Endothelial cell of umbilical vein (primary cell): ENCODE data around the gene KDSR. TPM values are rescaled to one million over a fixed set of nuclear protein-coding genes. Genes with fewer than 3 reads are reported as not detected.

ENCODE experiments used
- BruUV-seq: library from RNA; stranded (reverse); fragments of 400-500 nt; replicated peaks from 2 replicates; lab custom pipeline; 2021; lab: Mats Ljungman, UMichigan
- CTCF ChIA-PET: fragments of 300-600, 350-600 bp; sonication (Branson Sonifier 250); formaldehyde crosslinking; loops from one replicate; lab custom pipeline; 2021; ENCODE audit warnings: antibody characterized with exemption, inconsistent platforms; lab: Charles Lee
- POLR2A ChIA-PET: fragments of 300-600, 350-600 bp; sonication (Branson Sonifier 250); formaldehyde crosslinking; loops from one replicate; lab custom pipeline; 2021; ENCODE audit warnings: antibody characterized with exemption, inconsistent platforms; lab: Charles Lee
- DNase-seq: peaks from one replicate; pipeline ENCODE4 v3.0.0-alpha.2; 2011; ENCODE audit warnings: low read depth, low spot score
- FAIRE-seq: peaks from 2 replicates; lab custom pipeline; 2011; peaks lifted over from hg19 to GRCh38; lab: Jason Lieb, UNC
- H2AFZ ChIP-seq: 2 replicates; pipeline ENCODE4 v1.6.0; 2012; ENCODE audit warnings: low read depth, low read length, control low read depth, inconsistent platforms
- H3K27ac ChIP-seq: 2 replicates; pipeline ENCODE4 v1.5.1; 2011; ENCODE audit warnings: low read depth, mild to moderate bottlenecking, control low read depth, low read length, moderate library complexity; ENCODE audit not compliant: insufficient read depth
- H3K27me3 ChIP-seq, 2 experiments: 2 replicates each; pipeline versions ENCODE4 v1.6.0 to v1.6.1; 2011; ENCODE audit warnings: low read length in 2 of 2, mixed read lengths in 1 of 2; ENCODE audit not compliant: control insufficient read depth in 2 of 2, insufficient read depth in 2 of 2
- H3K36me3 ChIP-seq, 2 experiments: 2 replicates in 1 of 2; 3 replicates in 1 of 2; pipeline ENCODE4 v1.5.1; 2011; ENCODE audit warnings: low read length in 2 of 2, mild to moderate bottlenecking in 1 of 2, moderate library complexity in 1 of 2; ENCODE audit not compliant: control insufficient read depth in 2 of 2, insufficient read depth in 2 of 2; ENCODE audit errors: extremely low read depth in 1 of 2
- H3K4me1 ChIP-seq: 3 replicates; pipeline ENCODE4 v1.5.1; 2011; ENCODE audit warnings: mild to moderate bottlenecking, low read length; ENCODE audit not compliant: control insufficient read depth, insufficient read depth; ENCODE audit errors: extremely low read depth
- H3K4me2 ChIP-seq: 2 replicates; pipeline ENCODE4 v1.6.1; 2011; ENCODE audit warnings: low read length, control low read depth, mixed read lengths; ENCODE audit not compliant: insufficient read depth
- H3K4me3 ChIP-seq, 3 experiments: fragments of 200-600 bp in 1 of 3; sonication (generic), shearing (Covaris generic) in 1 of 3; replicated peaks in 1 of 3; 2 replicates each; pipeline ENCODE4 v1.5.1; 2011 to 2016; ENCODE audit warnings: control low read depth in 3 of 3, low read length in 3 of 3, mild to moderate bottlenecking in 2 of 3, inconsistent platforms in 1 of 3, low read depth in 1 of 3, moderate library complexity in 1 of 3; ENCODE audit not compliant: insufficient read depth in 1 of 3
- H3K79me2 ChIP-seq: 2 replicates; pipeline ENCODE4 v1.6.0; 2012; ENCODE audit warnings: low read length, inconsistent platforms; ENCODE audit not compliant: control insufficient read depth, insufficient read depth
- H3K9ac ChIP-seq: replicated peaks from 2 replicates; pipeline ENCODE3; 2011; ENCODE audit warnings: low read length, control low read depth; ENCODE audit not compliant: insufficient read depth; ENCODE audit errors: extremely low read depth
- H3K9me1 ChIP-seq: replicated peaks from 3 replicates; pipeline ENCODE4 v1.6.0; 2011; ENCODE audit warnings: mild to moderate bottlenecking, low read length; ENCODE audit not compliant: control insufficient read depth, insufficient read depth; ENCODE audit errors: extremely low read depth
- H3K9me3 ChIP-seq: replicated peaks from 2 replicates; pipeline ENCODE4 v1.5.1; 2012; ENCODE audit warnings: low read length, inconsistent platforms; ENCODE audit not compliant: control insufficient read depth, insufficient read depth
- H4K20me1 ChIP-seq: replicated peaks from 2 replicates; pipeline ENCODE3; 2011; ENCODE audit warnings: mild to moderate bottlenecking, low read length; ENCODE audit not compliant: control insufficient read depth, insufficient read depth; ENCODE audit errors: extremely low read depth
- EZH2 ChIP-seq: IDR thresholded peaks from 2 replicates; pipeline ENCODE4 v1.6.1; 2012; ENCODE audit warnings: borderline replicate concordance, low read depth, mild to moderate bottlenecking, moderate library complexity, low read length, inconsistent platforms; ENCODE audit not compliant: severe bottlenecking
- FOS ChIP-seq: IDR thresholded peaks from 2 replicates; pipeline ENCODE4 v1.6.1; 2011; ENCODE audit warnings: mild to moderate bottlenecking, low read length, moderate library complexity, borderline replicate concordance; ENCODE audit not compliant: insufficient read depth
- GATA2 ChIP-seq: IDR thresholded peaks from 2 replicates; pipeline ENCODE4 v1.7.0; 2011; ENCODE audit warnings: low read depth, mild to moderate bottlenecking, moderate library complexity, mixed read lengths, low read length; ENCODE audit not compliant: insufficient read length, insufficient read depth
- JUN ChIP-seq: IDR thresholded peaks from 2 replicates; pipeline ENCODE4 v1.6.1; 2011; ENCODE audit warnings: borderline replicate concordance, low read depth; ENCODE audit not compliant: insufficient read length, insufficient read depth
- MYC ChIP-seq: IDR thresholded peaks from one replicate; pipeline ENCODE4 v1.6.1; 2011; ENCODE audit warnings: mild to moderate bottlenecking, low read depth, low read length
- dilution Hi-C: fragments of 300-500 bp; cut with MboI; formaldehyde crosslinking; loops from one replicate; pipeline ENCODE4 v1.15.0; 2019; ENCODE audit warnings: low sequenced_read_pairs; ENCODE audit not compliant: extremely low pct_ligation_motif_present
- intact Hi-C: fragments of 100-400 bp; cut with micrococcal nuclease; formaldehyde crosslinking; loops from one replicate; pipeline ENCODE4 v1.10.0; 2022
- polyA plus RNA-seq, 4 experiments: library from polyadenylated mRNA; depleted of rRNA in 3 of 4; stranded (reverse) in 3 of 4; unstranded in 1 of 4; fragments of >200 nt; gene quantifications; 2 replicates each; pipeline versions ENCODE4 v1.2.1 to v1.2.3, GENCODE V29; 2011 to 2012; ENCODE audit warnings: missing spikeins in 1 of 4
- total RNA-seq: library from RNA; stranded (reverse); gene quantifications from 2 replicates; pipeline ENCODE4 v1.2.3, GENCODE V29; 2021
- TF ChIP-seq, protein P1 (sequence below), 2 donors: IDR thresholded peaks; 1 replicate in 1 of 2; 2 replicates in 1 of 2; pipeline ENCODE4 v1.5.1; 2011; ENCODE audit warnings: low read length in 2 of 2, mild to moderate bottlenecking in 2 of 2, moderate library complexity in 2 of 2, control low read depth in 1 of 2, inconsistent platforms in 1 of 2, low read depth in 1 of 2; ENCODE audit not compliant: insufficient read depth in 1 of 2; ENCODE audit errors: extremely low read depth in 1 of 2
- TF ChIP-seq, protein P2 (sequence below): IDR thresholded peaks from 2 replicates; pipeline ENCODE4 v1.6.1; 2011; ENCODE audit not compliant: insufficient read depth, insufficient read length

The KDSR gene
- total and polyA plus RNA-seq, 2 donors (not counting 3 experiments of a cell fraction or from before 2014, with no cell fraction given), result 17.1 to 43.1 TPM

DNA sequence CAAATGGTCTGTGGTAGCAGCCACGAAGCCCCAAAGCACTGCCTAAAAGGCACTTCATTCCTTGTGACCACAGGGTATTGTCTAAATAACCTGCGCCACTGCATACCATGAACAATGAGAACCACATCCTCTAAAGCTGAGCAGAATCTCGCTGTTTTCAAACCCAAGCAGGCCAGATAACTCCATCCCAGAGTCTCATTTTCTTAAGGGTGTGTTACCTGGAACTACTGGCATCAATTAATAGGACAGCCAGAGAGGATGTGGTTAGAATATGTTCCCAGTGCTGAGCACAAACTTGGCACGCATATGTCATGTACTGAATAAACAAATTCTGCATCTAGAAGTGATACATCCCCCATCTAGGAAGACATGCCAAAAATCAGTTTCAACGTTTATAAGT is 42.3 kb upstream of the KDSR start:
- intact Hi-C loops, result no loop called here
- POLR2A ChIA-PET, result no interaction called here

DNA sequence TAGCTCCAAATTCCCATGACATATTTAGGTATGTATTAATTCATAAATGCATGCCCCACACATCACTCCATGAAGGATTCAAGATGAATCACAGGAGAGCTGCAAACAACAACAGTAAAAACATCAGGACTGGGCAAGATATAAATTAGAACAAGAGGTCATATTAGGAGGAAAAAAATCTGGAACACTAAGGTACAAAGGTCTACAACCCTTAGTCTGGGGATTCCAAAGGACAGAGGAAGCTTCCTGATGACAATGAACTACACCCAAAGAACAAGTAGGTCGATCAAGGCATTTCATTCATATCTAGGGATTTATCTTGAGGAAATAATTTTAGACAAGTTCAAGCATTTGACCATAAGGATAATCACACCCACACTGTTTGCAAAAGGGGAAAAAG is 40.7 kb upstream of the KDSR start:
- TF ChIP-seq GATA2, result no peak
- TF ChIP-seq, protein P1, sequence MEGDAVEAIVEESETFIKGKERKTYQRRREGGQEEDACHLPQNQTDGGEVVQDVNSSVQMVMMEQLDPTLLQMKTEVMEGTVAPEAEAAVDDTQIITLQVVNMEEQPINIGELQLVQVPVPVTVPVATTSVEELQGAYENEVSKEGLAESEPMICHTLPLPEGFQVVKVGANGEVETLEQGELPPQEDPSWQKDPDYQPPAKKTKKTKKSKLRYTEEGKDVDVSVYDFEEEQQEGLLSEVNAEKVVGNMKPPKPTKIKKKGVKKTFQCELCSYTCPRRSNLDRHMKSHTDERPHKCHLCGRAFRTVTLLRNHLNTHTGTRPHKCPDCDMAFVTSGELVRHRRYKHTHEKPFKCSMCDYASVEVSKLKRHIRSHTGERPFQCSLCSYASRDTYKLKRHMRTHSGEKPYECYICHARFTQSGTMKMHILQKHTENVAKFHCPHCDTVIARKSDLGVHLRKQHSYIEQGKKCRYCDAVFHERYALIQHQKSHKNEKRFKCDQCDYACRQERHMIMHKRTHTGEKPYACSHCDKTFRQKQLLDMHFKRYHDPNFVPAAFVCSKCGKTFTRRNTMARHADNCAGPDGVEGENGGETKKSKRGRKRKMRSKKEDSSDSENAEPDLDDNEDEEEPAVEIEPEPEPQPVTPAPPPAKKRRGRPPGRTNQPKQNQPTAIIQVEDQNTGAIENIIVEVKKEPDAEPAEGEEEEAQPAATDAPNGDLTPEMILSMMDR (IDR thresholded peaks at IDR 0.05; ENCODE audit: extremely low read depth in 1 of 2, insufficient read depth in 1 of 2, low read depth in 1 of 2, low read length in 2 of 2), result no peak
- TF ChIP-seq, protein P2, sequence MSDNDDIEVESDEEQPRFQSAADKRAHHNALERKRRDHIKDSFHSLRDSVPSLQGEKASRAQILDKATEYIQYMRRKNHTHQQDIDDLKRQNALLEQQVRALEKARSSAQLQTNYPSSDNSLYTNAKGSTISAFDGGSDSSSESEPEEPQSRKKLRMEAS, result no peak
- no peak for TF ChIP-seq EZH2
- no peak for TF ChIP-seq FOS
- TF ChIP-seq JUN, result no peak
- Histone ChIP-seq H3K36me3 (peaks cover 18 to 26% of the 10 kb centered on the region in 2 experiments), H3K9ac (no peak overlapping the region), H3K27me3 (no peaks in the 10 kb centered on the region), H2AFZ (no peak overlapping the region), H3K4me1 (peaks cover 11% of the 10 kb centered on the region), H3K9me1 (no peaks in the 10 kb centered on the region), H3K4me3 (no peak overlapping the region), H3K9me3 (no peaks in the 10 kb centered on the region), H3K79me2 (peaks cover 11% of the 10 kb centered on the region), H4K20me1 (no peaks in the 10 kb centered on the region), H3K4me2 (no peak overlapping the region), H3K27ac (no peak overlapping the region)
- FAIRE-seq (no peak), DNase-seq (no peak)
- CTCF ChIA-PET, result interaction anchor here (1.2 kb wide), 1 partner anchor 30 kb away, joined by 3 read pairs; no protein-coding TSS in a partner anchor
- POLR2A ChIA-PET, result no interaction called here
- dilution Hi-C loops (no loop called here), intact Hi-C loops (no loop called here)
- BruUV-seq, result no TSS peak

More for the DNA sequence above, 42.3 kb upstream of the KDSR start:
- Histone ChIP-seq H3K9me1 (no peaks in the 10 kb centered on the region), H3K27ac (no peak overlapping the region), H3K9me3 (no peaks in the 10 kb centered on the region), H4K20me1 (no peaks in the 10 kb centered on the region), H3K9ac (no peak overlapping the region), H3K4me2 (no peak overlapping the region), H3K36me3 (peaks cover 17 to 18% of the 10 kb centered on the region in 2 experiments), H2AFZ (no peak overlapping the region), H3K27me3 (no peaks in the 10 kb centered on the region), H3K4me3 (no peak overlapping the region), H3K4me1 (peaks cover 11% of the 10 kb centered on the region), H3K79me2 (peaks cover 20% of the 10 kb centered on the region)
- CTCF ChIA-PET, result interaction anchor here (0.8 kb wide), 1 partner anchor 30 kb away, joined by 5 read pairs; no protein-coding TSS in a partner anchor
- dilution Hi-C loops, result no loop called here
- BruUV-seq, result no TSS peak
- TF ChIP-seq MYC, result no peak
- TF ChIP-seq JUN, result no peak
- TF ChIP-seq FOS, result no peak
- DNase-seq (no peak), FAIRE-seq (no peak)
